NCI-H774 (cell line): ENCODE data around the gene CHCHD4.
"Not testable (repeated sequence)": the region's sequence is repeated elsewhere in the genome, so short reads cannot be mapped to it uniquely, and the experiment has no call there.

Source experiments
- DNase-seq: peaks from one replicate; lab custom pipeline; 2025; lab: John Stamatoyannopoulos, UW

The CHCHD4 gene

DNA sequence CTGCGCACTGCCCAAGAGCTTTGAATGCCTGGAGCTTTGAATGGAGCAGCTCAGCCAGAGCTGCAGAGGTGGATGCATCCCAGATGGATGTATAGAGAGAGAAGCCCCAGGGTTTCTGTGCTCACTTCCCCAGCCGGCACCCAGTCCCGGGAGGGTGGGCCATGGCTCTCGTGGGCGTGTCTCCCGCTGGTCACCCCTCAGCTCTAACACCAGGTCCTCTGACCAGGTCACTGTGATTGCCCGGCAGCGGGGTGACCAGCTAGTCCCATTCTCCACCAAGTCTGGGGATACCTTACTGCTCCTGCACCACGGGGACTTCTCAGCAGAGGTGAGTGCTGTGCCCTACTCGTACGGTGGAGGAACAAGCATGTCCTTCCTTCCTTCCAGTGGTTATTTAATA, 10.9 kb upstream of the CHCHD4 start:
- no peak for DNase-seq

GRCh38 chr3:14134291-14134690, 9.6 kb upstream of the CHCHD4 start:
- DNase-seq, result no peak

DNA sequence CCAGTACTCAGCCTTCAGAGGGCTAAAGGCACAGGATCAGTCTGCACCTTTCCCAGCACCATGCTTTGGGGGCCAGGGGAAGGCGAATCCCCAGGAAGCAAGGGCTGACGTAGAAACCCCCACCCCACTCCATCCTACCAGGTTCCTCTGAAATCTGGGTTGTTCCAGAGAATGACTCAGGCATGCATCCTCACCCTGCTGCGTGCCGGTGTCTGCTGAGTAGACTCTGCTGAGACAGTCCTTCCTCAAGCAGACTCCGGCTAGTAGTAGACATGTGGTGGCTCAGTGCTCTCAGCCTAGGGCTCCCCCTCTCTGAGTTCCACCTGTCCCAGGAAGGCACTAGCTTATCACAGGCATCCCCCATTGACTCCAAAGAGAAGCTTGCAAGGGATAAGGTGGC, 9.2 kb upstream of the CHCHD4 start:
- DNase-seq, result no peak

GRCh38 chr3:14133188-14133800, 8.6 kb upstream of the CHCHD4 start:
- no peak for DNase-seq

GRCh38 chr3:14132689-14133088, 8.0 kb upstream of the CHCHD4 start:
- no peak for DNase-seq

GRCh38 chr3:14132120-14132519, 7.5 kb upstream of the CHCHD4 start:
- DNase-seq, result no peak

DNA sequence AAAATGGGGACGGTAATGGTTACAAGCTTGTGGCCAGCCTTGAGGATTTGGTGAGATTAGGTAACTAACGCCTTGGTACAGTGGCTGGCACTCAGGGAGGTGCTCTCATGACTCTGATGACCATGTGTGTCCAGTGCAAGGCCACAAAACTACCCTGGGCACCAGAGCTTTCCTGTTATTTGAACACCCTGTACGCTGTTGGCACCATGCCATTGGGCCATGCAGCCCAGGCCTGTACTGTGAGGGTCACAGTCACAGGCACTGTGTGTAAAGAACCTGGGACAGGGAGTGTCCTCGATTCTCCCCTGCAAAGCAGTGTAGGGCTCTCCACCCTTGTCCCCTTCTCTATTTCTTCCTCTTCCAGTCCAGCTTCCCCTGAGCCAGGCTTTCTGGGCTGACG, 6.5 kb upstream of the CHCHD4 start:
- no peak for DNase-seq

DNA sequence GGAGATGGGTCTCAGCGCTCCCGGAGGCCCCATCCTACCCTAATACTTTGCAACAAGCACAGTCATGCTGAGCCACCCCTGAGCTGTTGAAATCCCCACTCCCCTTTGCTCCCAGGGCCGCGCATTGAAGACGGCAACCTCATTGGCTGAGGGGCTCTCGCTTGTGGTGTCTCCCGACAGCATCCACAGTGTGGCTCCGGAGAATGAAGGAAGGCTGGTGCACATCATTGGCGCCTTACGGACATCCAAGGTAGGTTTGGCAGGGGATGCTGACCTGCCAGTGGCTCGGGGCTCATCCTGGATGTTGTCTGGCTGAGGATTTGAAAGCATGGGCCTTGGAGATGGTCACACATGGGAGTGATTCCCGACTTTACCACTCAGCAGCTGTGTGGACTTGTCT, 6.0 kb upstream of the CHCHD4 start:
- DNase-seq, result no peak

GRCh38 chr3:14130230-14130629, 5.6 kb upstream of the CHCHD4 start:
- no peak for DNase-seq

GRCh38 chr3:14129296-14129695, 4.6 kb upstream of the CHCHD4 start:
- no peak for DNase-seq

GRCh38 chr3:14128724-14129123, 4.1 kb upstream of the CHCHD4 start:
- no peak for DNase-seq

DNA sequence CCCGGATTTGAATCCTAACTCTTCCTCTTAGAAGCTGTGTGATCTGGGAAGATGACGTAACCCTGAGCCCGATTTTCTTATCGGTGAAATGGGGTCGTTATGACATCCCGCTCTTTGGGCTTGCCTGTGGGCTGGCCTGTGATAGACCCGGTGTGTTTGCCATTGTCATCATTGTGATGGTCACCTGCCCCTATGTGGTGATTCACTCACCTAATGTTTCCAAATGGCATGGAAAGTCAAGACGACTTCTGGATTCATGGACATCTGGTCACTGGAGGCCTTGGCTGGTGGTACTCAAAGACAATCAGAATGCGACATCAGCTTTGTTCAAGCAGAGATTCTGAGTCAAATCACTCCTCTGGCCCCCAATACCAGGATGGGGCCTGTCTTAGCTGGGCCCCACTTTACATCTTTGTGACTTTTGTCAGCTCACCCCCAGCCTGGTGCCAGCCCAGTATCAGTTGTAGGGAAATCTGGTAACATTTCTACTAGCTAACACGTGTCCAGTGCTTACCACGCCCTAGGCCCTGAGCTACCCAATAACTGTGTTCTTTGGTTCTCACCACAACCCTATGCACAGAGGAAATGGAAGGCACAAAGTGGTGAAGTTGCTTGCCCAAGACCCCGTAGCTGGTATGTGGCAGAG, 3.0 kb upstream of the CHCHD4 start:
- no peak for DNase-seq

DNA sequence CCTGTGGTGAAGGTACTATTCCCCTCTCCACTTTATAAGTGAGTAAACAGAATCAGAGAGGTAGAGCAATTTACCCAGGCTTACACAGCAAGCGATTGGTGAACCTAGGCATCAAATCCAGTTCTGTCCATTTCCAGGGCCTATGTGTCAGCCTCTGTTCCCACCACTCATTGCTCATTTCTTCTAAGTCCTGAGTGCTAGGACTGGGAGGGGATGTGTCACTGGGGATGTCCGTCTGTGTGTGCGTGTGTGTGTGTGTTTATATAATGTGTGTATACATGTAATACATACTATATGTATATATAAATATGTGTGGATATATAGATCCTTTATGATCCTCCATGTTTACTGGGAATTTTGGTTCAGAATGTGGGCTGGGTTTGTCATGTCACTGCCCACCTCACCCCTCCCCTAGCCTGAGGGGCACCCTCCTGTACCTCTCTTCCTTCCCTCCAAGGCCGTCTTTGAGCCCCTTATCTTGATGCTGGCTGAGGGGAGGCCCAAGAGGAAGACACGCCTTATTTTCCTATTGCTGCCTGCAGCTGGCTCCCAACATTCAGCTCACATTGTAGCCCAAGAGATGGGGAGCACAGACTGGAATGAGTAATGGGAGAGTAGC, 2.3 kb upstream of the CHCHD4 start:
- no peak for DNase-seq

DNA sequence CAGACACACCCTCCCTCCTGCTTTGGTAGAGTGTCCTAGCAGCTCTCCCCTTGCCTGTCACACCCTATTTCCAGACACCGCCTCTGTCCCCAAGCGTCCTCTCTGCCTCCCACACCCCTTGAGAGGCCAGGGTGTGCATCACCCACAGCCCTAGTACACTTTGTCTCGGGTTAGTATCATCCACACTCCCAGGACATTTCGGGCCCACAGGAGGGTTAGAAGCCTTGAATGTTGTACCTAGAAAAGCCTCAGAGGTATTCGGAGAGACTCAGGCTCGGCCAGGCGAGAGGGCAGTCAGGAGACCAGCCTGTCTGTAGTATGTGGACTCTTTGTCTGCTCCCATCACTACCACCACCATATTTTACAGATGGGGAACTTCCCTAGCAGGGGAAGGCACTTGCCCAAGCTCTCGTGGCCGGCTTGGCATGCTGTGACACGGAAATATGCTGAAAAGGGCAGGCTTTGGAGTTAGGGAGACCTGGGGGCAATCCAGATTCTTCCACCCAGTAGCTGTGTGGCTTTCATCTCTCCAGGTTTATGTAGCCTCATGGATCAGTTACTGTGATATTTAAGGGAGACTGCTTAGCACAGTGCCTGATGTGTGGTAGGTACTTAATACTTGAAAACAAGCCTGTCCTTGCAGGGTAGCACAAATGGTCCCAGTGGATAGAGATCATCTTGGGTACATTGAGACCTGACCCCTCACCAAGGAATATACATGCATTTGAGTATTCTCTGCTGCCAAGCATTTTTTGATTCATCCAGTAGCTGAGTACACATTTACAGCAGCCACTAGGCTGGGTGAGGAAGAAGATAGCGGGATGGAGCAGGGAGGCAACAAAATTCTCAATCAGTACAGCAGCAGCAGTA, 1.6 kb upstream of the CHCHD4 start:
- no peak for DNase-seq

- no peak for DNase-seq
Measured at GRCh38 chr3:14125193-14126016, 735 bp upstream of the CHCHD4 start.

- DNase-seq, result peak; percentile 42
Measured at GRCh38 chr3:14124223-14124614, 451 bp downstream of the CHCHD4 start.

GRCh38 chr3:14123308-14124222, 1.1 kb downstream of the CHCHD4 start:
- no peak for DNase-seq

DNA sequence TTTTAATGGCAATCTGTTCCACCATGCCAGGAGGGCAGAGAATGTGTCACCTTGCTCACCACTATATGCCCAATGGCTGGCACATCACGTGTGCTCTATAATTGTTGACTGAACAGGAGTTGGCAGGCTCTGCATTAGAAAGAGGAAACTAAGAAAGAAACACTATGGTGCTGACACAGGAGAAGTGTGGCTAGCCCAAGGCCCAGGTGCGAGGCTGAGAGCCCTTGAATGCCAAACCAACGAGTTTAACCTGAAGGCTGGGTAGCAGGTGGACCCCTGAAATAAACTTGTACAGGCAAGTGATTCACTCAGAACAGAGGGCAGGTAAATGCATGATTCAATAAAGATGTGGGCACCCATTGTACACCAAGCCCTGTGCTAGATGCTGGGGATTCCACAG, 2.4 kb downstream of the CHCHD4 start:
- no peak for DNase-seq

DNA sequence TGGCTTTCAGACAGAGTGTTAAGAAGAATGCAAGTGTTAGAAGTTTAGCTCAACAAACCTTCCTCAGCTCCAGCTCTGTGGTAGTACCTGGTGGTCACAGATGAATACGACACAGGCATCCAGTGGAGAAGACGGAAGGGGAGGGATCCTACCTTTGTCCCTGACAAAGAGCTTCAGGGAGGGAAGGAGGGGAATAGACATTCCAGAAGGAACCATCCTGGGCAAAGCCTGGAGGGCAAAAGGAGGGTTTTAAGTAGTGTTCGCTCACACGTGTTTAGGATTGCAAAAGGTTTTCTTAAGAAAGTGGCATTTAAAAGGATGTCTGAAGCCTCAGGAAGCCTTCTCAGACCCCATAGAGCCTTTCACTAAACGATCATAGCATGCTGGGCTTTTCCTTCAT, 2.8 kb downstream of the CHCHD4 start:
- no peak for DNase-seq

- DNase-seq, result not testable (repeated sequence)
Measured at GRCh38 chr3:14120921-14121448, 3.7 kb downstream of the CHCHD4 start.
